HG03571 (cell line): ENCODE measurements around the gene ABTB2.
"Not testable (repeated sequence)": the region's sequence is repeated elsewhere in the genome, so short reads cannot be mapped to it uniquely, and the experiment has no call there.

Experiments used
- ATAC-seq: cut with Tn5 transposase; IDR thresholded peaks from one replicate; pipeline ENCODE4 v1.9.1; 2021; ENCODE audit not compliant: unreplicated experiment

Gene ABTB2

DNA sequence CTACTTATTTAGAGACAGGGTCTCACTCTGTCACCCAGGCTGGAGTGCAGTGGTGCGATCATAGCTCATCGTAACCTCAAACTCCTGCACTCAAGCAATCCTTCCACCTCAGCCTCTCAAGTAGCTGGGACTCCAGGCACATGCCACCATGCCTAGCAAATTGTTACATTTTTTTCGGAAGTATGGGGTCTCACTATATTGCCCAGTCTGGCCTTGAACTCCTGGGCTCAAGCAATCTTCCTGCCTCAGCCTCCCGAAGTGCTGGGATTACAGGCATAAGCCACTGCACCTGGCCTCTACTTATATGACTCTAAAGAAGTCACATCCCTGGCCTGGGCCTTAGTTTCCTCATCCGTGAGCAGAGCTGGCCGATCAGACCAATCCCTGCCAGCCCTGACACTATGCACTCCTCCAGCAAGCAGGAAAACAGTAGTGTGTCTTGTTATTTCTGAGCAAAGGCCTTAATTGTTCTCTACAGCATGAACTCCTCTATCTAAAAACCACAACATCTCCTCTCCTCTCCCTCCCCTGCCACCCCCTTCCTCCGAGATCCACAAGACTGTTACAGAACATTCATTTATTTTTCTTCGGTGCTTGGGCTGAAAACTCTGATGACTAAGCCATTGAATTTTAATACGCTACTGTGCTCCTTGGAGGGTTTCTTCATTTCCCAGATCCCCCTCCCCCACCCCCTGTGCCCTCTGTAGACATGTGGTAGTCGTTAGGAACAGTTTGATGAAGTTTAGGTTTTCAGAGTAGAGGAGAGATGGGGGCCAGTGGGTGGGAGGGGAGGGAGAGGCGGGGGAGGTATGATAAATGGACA is 91.5 kb downstream of the ABTB2 start:
- no peak for ATAC-seq

DNA sequence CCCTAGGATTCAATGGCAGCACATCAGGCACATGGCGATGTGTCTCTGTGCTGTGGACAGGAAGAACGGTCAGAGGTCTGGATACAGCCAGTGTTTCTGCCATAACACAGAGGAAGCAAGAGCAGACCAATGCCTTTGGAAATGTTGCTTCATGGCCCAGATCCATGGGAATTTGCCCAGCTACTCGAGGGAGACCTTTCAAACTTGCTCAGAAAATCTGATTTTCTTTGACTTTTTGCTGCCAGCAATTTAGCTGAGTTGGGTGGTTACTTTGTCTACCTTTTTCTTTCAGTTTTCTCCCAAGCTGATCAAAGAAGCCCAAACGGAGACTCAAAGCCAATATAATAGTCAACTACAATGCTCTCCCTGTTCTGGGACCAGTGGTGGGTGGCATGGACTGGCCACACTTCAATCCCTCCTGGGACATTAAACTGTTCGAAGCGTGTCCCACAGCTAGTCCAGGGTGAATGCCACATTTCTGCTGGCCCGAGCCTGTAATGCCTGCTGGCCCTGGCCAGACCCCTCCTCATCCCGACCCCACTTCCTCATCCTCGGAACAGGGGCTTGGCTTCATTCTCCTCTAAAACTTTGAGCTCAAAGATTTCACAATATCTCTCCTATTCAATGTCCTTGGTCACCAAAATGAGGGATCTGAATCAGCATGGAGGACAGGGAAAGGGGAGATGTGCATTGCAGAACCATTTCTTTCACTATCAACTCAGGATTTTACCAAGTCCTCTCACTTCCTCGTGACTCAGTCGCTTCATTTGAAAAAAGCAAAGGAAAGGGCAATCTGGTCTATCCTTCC is 93.3 kb downstream of the ABTB2 start:
- no peak for ATAC-seq

DNA sequence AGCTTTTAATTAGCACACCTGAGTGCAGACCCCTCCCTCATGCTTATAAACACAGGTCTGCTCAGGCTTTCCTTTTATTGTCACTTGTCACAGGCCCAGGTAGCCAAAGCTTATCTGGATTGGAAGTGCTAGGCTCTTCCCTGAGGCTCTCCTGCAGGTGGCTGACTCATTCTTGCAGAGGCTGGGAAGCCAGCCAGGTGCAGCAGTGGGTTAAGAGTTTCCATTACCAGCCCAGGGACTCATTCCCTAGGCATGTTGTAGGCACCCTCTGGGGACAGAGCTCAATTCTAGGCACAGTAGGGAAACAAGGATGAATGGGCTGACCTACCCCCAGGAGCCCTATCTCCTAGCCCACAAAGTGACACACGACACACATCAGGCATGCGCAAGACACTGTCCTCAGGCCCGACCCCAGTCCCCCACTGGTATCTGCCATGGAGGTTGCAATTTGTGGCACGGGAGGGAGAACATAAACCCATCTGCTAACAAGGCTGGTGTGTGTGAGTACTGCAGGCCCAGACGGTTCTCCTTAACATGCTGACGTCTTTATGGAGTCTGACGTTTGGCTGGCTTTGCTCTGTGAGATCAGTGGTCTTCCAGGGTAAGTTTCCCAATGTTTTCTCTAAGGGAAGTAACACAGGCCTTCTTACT is 94.2 kb downstream of the ABTB2 start:
- ATAC-seq, result no peak

DNA sequence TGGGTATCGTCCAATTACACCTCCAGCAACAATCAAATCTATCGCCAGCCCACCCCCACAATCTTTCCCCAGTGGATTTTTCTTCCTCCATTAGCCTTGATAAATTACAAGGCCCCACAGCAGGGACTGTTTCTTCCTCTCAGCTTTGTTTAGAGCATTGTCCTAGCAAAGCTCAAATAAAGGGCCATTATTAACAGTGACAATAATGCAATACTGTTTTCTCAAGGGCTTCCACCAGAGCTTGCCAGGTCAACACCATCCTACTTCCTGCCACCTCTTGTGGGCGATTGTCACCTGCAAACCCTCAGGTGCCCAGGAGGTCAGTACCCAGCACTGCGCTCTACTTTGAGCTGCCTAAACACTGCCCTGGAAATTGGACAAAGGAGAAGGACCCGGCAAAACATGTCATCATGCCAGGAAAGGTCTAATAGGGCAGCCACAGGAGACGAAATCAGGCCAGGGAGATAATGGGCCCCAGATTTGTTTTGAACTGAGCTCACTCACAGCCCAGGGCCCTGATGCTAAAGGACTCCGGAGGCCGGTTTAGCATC is 95.2 kb downstream of the ABTB2 start:
- ATAC-seq, result no peak

DNA sequence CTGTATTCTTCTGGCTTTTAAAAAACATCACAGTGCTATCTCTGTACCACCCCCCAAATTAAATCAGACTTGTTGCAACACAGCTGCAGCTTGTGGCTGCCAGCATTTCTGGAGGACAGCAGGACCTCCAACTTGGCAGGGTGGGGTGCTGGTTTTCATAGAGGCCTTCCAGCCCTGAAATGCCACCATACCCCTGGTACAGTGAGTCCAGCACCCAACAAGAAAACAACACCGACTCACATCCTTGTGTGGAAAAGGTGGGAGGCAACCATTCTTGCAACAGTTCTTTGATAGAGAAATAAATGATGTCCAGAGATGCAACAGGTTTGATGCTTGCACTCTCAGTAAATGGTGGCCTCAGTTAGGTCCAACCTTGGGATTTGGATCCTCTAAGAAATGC is 96.0 kb downstream of the ABTB2 start:
- ATAC-seq, result no peak

DNA sequence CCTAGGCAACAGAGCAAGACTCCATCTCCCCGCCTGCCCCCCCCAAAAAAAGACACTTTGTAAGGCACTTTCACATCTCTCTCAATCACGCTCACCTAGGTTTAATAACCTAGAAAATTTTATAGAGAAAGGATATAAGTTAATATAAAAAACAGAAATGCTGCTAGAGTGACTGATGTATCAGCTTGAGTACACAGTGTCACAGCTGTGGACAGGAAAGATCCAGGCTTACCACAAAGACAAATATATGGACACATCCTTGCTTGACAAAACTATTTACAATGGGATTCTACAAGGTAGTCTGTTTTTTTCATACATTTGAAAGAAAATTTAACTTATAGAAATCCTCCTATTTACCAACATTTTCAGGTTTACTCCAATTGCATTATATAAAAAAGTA is 96.7 kb downstream of the ABTB2 start:
- no peak for ATAC-seq

DNA sequence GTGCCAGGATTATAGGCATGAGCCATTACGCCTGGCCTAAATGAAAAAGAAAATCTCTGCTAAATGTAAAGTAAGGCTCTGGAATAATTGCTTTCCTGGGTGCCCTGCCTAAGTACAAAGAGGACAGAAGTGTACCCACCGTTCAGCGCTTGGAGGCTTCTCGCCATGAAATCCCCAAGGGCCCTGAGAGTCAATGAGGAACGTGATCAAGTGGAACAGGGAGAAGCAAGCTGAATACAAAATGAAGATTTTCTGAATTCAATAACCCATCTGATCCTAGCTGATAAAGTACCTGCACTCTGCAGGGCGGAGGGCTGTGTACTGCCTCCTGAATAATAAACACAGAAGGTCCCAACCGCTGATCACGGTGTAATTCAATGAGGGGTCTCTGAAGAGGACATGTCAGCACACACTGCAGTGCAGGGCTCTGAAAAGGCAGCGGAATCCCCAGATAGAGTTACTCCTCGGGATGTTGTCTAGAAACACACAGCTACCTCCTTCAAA is 97.7 kb downstream of the ABTB2 start:
- no peak for ATAC-seq

DNA sequence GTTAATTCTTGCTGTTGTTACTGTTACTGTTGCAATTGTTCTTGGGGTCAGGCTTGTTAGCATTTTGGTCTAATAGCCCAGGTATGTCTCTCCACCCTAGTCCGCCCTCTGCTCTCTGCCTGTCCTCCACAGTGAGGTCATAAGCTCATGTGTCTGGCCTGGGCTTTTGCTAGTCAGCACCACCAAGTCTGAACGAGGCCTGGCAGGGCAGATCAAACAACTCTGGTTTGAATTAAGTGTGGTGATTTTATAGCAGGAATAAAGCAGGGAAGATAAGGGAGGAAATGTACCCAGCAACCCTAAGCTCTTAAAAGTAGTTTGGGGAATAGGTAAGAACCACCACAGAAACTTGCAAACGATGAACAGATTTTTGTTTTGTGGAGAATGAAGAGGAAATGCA is 98.7 kb downstream of the ABTB2 start:
- ATAC-seq, result no peak

DNA sequence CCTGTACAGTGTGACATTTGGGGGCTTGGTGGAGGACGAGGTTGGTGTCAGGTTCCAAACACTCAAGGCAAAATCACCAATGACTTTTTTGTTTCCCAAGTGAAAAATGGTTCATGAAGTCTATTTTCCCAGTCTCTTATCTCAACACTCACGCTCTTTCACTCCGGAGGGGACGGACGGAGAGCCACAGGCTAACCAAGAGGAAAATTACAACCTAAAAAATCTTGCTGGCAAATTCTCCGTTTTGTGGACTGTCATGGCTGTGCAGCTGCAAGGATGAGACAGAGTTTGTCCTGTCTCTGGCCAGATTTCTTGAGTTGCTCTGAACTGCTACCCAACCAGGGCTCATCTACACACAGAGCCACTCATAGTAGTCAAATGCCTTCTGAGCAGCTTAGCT is 101.2 kb downstream of the ABTB2 start:
- ATAC-seq, result no peak

DNA sequence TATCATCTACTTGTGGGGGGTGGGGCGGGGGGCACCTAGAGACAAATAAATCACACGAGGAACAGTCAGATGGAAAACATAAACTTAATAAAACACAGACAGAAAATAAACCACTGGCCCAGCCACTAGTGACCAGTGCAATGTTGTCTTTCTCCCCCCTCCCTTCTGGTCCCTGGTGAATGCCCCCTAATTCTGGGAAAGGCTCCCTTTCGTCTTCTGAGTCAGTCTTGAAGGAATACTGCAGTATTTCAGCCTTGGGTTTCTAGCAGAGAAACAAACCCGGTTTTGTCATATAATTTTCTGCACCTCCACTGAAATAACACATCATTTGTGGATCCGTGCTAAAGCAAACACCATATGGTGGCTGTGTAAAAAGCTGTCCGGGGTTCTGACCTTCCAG is 101.7 kb downstream of the ABTB2 start:
- no peak for ATAC-seq

DNA sequence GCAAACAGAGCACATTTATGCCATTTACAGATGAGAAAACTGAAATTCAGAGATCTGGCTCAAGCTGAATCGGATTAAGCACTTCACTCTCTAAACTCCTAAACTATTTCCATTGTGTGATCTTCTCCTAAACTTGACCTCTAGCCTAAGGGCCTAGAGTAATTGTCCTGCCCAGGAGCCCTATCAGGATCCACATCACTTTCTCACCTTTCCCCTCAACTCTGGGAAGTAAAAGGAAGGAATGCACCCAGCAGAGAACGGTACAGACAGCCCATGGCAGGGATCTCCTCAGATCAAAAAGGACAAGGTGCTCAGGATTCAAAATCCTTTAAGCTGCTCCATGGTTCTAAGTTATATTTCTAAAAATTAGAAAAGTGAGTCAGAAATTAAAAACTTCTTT is 102.7 kb downstream of the ABTB2 start:
- no peak for ATAC-seq

DNA sequence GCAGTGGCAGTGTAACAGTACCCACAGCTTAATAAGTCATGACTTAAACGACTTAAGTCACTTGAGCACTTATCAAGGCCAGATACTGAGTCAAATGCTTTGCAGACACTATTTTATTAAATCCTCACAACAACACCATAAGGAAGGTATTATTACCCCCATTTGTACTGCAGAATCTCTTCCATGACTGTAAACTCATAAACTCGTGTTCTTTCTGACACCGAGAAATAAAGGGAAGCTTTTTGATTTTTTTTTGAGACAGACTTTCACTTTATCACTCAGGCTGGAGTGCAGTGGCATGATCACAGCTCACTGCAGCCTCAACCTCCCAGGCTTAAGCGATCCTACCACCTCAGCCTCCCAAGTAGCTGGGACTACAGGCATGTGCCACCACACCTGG is 103.8 kb downstream of the ABTB2 start:
- ATAC-seq, result no peak

DNA sequence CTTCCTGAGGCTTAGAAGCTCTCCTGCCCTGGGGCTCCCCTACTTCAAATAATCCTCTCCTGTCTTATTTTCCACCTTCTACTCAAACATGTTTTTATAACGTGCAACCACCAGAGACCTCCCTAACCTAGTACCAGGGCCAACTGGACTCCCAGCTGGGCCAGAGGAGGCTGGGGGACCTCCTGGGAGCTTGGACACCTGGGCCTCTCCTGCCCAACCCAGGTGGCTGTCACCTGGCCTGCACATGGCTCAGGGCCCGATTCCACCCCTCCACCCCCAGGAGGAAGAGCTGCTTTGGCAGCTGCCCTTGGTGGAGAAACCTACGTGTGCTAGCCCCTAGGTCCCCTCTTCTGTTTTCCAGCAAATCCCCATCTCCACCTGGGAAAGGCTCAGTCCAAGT is 105.2 kb downstream of the ABTB2 start:
- ATAC-seq, result no peak

DNA sequence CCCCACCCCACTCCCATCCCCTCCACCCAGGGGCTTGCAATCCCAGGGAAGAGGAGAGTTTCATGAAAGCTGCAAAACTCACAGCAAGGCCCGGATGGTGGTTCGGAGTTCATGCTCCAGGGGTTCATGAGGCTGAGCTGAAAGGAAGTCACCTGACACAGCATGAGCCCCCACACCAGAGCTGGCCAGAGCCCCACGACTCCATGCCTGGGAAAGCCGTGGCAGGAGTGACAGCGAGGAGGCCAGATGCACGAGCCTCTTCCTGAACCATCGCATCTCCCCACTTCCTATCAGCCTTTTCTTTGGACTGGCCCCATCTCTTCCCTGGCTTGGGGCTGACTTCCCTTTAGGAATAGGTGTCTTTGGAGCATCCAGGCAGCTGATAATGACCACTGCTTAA is 105.8 kb downstream of the ABTB2 start:
- ATAC-seq, result no peak

DNA sequence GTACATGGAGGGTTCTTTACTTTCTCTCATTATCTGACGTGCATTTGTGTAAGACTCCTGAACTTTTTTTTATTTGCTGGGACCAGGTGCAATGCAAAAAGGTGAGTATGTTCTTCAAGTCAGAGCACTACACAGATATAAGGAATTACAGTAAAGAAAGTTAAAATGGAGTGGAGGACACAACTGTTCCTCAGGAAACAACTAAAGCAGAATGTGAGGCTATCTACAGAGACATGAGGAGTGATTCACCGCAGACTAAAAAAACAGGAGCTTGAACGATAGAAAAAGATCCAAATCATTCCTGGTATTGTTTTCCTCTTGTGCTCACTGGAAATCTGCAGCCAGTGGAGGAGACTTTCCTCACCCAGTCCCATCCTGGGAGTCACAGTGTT is 106.2 kb downstream of the ABTB2 start:
- ATAC-seq, result no peak

DNA sequence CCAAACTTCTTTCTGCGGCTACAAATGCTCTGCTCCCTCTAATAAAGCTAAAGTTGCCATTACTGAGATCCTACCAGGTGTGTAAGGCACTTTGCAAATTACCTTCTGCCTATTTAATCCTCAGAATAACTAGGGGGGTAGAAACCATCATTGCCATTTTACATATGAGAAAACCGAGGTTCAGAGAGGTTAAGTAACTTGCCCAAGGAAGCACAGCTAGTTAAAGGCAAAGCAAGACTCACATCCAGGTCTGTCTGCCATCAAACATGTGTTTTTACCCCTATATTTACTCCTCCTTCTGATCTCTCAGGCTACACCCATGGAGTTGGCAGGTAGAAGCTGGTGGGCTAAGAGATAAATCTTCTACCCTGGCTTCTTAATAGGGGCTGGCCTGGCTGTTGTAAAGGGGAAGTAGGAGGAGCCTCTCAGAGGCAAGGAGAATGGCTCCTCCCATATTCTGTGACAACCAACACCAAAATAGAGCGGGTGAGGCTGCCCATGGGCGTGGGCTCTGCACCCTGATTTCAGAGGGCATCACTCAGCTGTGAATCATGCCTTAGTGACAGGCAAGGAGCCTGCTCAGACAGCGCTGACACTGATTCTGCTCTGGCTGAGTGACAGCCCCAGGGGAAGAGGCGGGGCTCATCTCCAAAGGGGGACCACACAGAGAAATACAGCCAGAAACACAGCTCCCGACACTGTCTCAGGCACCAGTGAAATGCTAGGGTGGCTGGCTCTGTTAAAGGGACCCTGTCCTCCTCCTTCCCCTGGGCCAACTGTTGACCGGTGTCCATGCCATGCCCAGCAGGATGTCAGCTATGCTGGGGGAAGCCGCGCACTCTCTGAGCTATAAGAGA is 106.8 kb downstream of the ABTB2 start:
- ATAC-seq, result peak; percentile 74

DNA sequence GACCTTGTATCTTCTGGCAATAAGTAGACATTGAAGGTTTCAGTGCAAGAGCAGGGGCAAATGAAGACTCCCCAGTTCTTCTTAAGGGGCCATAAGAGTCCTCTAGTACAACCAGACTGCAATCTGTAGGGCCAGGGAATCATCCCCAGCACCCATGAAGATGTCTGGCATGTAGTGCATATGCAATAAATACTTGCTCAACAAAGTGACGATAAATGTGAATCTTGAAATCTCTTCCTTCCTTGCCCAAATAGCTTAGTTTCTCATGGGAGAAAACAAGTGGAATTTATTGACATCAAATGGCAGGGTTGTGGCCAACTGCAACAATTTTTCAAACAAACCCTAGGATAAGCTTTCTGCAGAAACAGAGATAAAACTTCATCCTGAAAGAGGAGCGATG is 107.6 kb downstream of the ABTB2 start:
- ATAC-seq, result no peak

DNA sequence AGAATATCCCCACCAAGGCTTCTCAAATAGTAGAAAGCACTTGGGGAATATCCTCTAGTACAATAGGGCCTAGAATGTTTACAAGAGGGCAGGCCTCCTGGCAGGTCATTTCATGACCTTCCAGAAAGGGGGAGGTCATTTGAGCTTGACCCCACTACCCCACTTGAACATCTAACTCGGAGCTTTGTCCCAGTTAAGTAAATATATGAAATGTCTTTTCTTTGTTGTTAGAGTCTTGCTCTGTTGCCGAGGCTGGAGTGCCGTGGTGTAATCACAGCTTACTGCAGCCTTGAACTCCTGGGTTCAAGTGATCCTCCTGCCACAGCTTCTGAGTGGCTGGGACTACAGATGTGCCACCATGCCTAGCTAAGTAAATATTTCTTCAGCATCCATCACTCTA is 108.4 kb downstream of the ABTB2 start:
- ATAC-seq, result no peak

DNA sequence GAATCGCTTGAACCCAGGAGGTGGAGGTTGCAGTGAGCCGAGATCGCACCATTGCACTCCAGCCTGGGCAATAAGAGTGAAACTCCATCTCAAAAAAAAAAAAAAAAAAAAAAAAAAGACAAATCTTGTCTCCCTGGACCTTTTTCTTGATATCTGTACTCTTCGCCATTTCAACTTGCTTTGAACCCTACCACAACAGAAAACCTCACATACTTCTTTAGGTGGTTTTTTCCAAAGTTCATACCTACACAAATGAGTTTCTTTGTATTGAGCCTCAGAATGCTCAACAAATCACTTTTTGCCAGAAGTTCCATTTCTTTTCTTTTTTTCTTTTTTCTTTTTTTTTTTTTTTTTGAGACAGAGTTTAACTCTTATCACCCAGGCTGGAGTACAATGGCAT is 111.3 kb downstream of the ABTB2 start:
- not testable (repeated sequence) for ATAC-seq

DNA sequence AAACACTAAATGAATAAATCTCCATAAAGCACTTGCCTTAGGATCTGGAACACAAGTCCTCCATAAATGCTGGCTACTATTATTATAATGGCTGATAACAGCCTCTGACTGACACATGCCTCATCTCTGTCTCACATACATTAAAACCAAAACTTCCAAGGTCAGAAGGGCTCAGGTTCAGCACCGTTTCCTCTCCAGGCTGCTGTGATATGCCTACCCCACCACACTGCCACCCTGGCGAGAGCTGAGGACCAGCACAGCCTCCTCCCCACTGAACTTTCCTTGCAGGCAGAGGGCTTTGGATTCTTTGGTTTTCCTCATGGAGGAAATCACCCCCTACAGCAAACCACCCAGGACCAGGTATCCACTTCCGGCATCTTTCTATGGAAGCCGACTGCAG is 112.8 kb downstream of the ABTB2 start:
- no peak for ATAC-seq
